ENCODE data around the gene POLE2. TPM values are rescaled to one million over a fixed set of nuclear protein-coding genes. Genes with fewer than 3 reads are reported as not detected.

The POLE2 gene
- total and polyA plus RNA-seq, 10 donors = 1.8 to 7.4 (median 3.7) TPM

GRCh38 chr14:49607583-49607982, 80.4 kb downstream of the POLE2 start:
- Histone ChIP-seq H3K27ac (no peak overlapping the region), H3K36me3 (peaks cover 0 to 75% (median 1%) of the 10 kb centered on the region in 6 donors), H3K4me1 (no peaks in the 10 kb centered on the region), H3K4me3 (no peak overlapping the region), H3K27me3 (replicated peaks in 1 of 7) (no peaks in the 10 kb centered on the region), H3K9me3 (no peaks in the 10 kb centered on the region)
- no peak for DNase-seq
- 89 to 98% (median 97%) methylated on average over 6 of the region's 6 CpGs for WGBS, 5 donors
- intact Hi-C loops (cut with DNase I; ENCODE audit: low total_unique reads) = no loop called here
- TF ChIP-seq POLR2AphosphoS5 (IDR thresholded peaks at IDR 0.05) = no peak
- TF ChIP-seq POLR2A (IDR thresholded peaks at IDR 0.05) = no peak
- no peak for TF ChIP-seq CTCF (IDR thresholded peaks at IDR 0.05 in 8 of 11, conservative IDR thresholded peaks at IDR 0.05 in 3 of 11)

GRCh38 chr14:49598485-49599300, 89.3 kb downstream of the POLE2 start, which contains the start of gene LRR1:
LRR1 (plus strand) TSS chr14:49598940; CDS start chr14:49599021, 81 bp downstream.
- Histone ChIP-seq H3K36me3 (peaks cover 0 to 16% (median 0%) of the 10 kb centered on the region in 6 donors), H3K27me3 (replicated peaks in 1 of 7) (no peaks in the 10 kb centered on the region), H3K9me3 (no peaks in the 10 kb centered on the region), H3K4me1 (peaks cover 7 to 65% (median 32%) of the 10 kb centered on the region in 6 donors), H3K4me3 (peak within 1 kb of the TSS; percentile 79 to 99 (median 86)), H3K27ac (peak within 1 kb of the TSS; percentile 96 to 99 (median 98))
- intact Hi-C loops (cut with DNase I; ENCODE audit: low total_unique reads) = no loop called here
- peak; percentile 98 for DNase-seq
- 0% methylated on average over 21 to 77 of the region's 77 CpGs for WGBS, 5 donors
- TF ChIP-seq CTCF (IDR thresholded peaks at IDR 0.05 in 8 of 11, conservative IDR thresholded peaks at IDR 0.05 in 3 of 11) (peak in 3 of 11 experiments; percentile 17 to 19 (median 18)), POLR2AphosphoS5 (IDR thresholded peaks at IDR 0.05) (peak; percentile 80 to 91 (median 86)), POLR2A (IDR thresholded peaks at IDR 0.05) (peak in 1 of 3 donors; percentile 1)

- intact Hi-C loops (cut with DNase I; ENCODE audit: low total_unique reads) = no loop called here
- TF ChIP-seq POLR2AphosphoS5 (IDR thresholded peaks at IDR 0.05) (no peak), CTCF (IDR thresholded peaks at IDR 0.05 in 8 of 11, conservative IDR thresholded peaks at IDR 0.05 in 3 of 11) (no peak), POLR2A (IDR thresholded peaks at IDR 0.05) (no peak)
- DNase-seq = no peak
- H3K4me1 ChIP-seq = peaks cover 7 to 71% (median 32%) of the 10 kb centered on the region in 6 donors
- peak overlapping the region; percentile 96 to 99 (median 98) for H3K27ac ChIP-seq
- peak overlapping the region; percentile 79 to 99 (median 86) for H3K4me3 ChIP-seq
- no peaks in the 10 kb centered on the region for H3K9me3 ChIP-seq
- 0 to 1% (median 0%) methylated on average over 14 to 15 of the region's 15 CpGs for WGBS, 5 donors
- no peaks in the 10 kb centered on the region for H3K27me3 ChIP-seq (replicated peaks in 1 of 7)
- H3K36me3 ChIP-seq = peaks cover 0 to 10% (median 0%) of the 10 kb centered on the region in 6 donors
Observed at GRCh38 chr14:49598189-49598484, 89.9 kb downstream of the POLE2 start.

GRCh38 chr14:49594347-49595091, 93.5 kb downstream of the POLE2 start:
- TF ChIP-seq POLR2AphosphoS5 (IDR thresholded peaks at IDR 0.05) (no peak), POLR2A (IDR thresholded peaks at IDR 0.05) (no peak), CTCF (IDR thresholded peaks at IDR 0.05 in 8 of 11, conservative IDR thresholded peaks at IDR 0.05 in 3 of 11) (no peak)
- 22 to 36% (median 29%) methylated on average over 4 of the region's 4 CpGs for WGBS, 5 donors
- H3K4me1 ChIP-seq = peaks cover 7 to 57% (median 24%) of the 10 kb centered on the region in 6 donors
- no peak overlapping the region for H3K4me3 ChIP-seq
- no peaks in the 10 kb centered on the region for H3K27me3 ChIP-seq (replicated peaks in 1 of 7)
- intact Hi-C loops (cut with DNase I; ENCODE audit: low total_unique reads) = no loop called here
- no peaks in the 10 kb centered on the region for H3K9me3 ChIP-seq
- peak overlapping the region in 7 of 8 donors; percentile 2 to 65 (median 30) for H3K27ac ChIP-seq
- no peaks in the 10 kb centered on the region for H3K36me3 ChIP-seq
- no peak for DNase-seq

All from spleen (tissue), 11 donors.